GM23338 (cell line): ENCODE measurements around the gene TRIO. TPM values are rescaled to one million over a fixed set of nuclear protein-coding genes. Genes with fewer than 3 reads are reported as not detected.

ENCODE experiments used
- ATAC-seq: fragments of 200-7000 bp; cut with Tn5 transposase; 3 replicates; pipeline ENCODE4 v1.9.1; 2020
- DNase-seq: peaks from one replicate; pipeline ENCODE4 v3.0.0-alpha.2; 2015; ENCODE audit warnings: low spot score
- H2AFZ ChIP-seq: fragments of 200-600 bp; sonication (generic); 2 replicates; pipeline ENCODE4 v1.8.0; 2016; ENCODE audit warnings: antibody characterized with exemption, mild to moderate bottlenecking, moderate library complexity
- H3F3A ChIP-seq: fragments of 200-600 bp; sonication (generic); replicated peaks from 2 replicates; pipeline ENCODE4 v1.8.0; 2017; ENCODE audit warnings: antibody characterized with exemption, mixed run types, low read depth
- H3K27ac ChIP-seq: fragments of 200-600 bp; sonication (generic); 2 replicates; pipeline ENCODE4 v1.6.1; 2016; ENCODE audit warnings: low read depth
- H3K27me3 ChIP-seq: fragments of 200-600 bp; sonication (generic); 2 replicates; pipeline ENCODE4 v1.8.0; 2016; ENCODE audit warnings: mild to moderate bottlenecking, mixed run types, moderate library complexity; ENCODE audit not compliant: insufficient read depth
- H3K36me3 ChIP-seq: fragments of 200-600 bp; sonication (generic); 2 replicates; pipeline ENCODE4 v1.8.0; 2016; ENCODE audit warnings: mild to moderate bottlenecking; ENCODE audit not compliant: insufficient read depth
- H3K4me1 ChIP-seq: fragments of 200-600 bp; sonication (generic); 2 replicates; pipeline ENCODE4 v1.8.0; 2016; ENCODE audit warnings: mild to moderate bottlenecking, moderate library complexity; ENCODE audit not compliant: insufficient read depth
- H3K4me2 ChIP-seq: fragments of 200-600 bp; sonication (generic); 2 replicates; pipeline ENCODE4 v1.7.1; 2017; ENCODE audit warnings: mixed run types
- H3K4me3 ChIP-seq: fragments of 200-600 bp; sonication (generic); 2 replicates; pipeline ENCODE4 v1.6.1; 2016; ENCODE audit warnings: mixed run types
- H3K79me2 ChIP-seq: fragments of 200-600 bp; sonication (generic); replicated peaks from 2 replicates; pipeline ENCODE4 v1.8.0; 2017; ENCODE audit warnings: mild to moderate bottlenecking; ENCODE audit not compliant: insufficient read depth
- H3K9me2 ChIP-seq: fragments of 200-600 bp; sonication (generic); 2 replicates; pipeline ENCODE4 v1.8.0; 2017; ENCODE audit not compliant: insufficient read depth
- H4K20me1 ChIP-seq: fragments of 200-600 bp; sonication (generic); replicated peaks from 2 replicates; pipeline ENCODE4 v1.8.0; 2017; ENCODE audit warnings: mild to moderate bottlenecking; ENCODE audit not compliant: insufficient read depth
- H3K27ac Mint-ChIP-seq: 2 replicates; pipeline ENCODE4 v1.8.0; 2020; ENCODE audit warnings: inconsistent platforms, mild to moderate bottlenecking, moderate library complexity, mixed read lengths
- H3K27me3 Mint-ChIP-seq: 3 replicates; pipeline ENCODE4 v1.8.0; 2022; ENCODE audit warnings: low read depth, mild to moderate bottlenecking, moderate library complexity, mixed read lengths, inconsistent platforms; ENCODE audit not compliant: insufficient read depth, poor library complexity
- H3K36me3 Mint-ChIP-seq: 3 replicates; pipeline ENCODE4 v1.8.0; 2021; ENCODE audit warnings: low read depth, mild to moderate bottlenecking, inconsistent platforms, moderate library complexity, mixed read lengths
- H3K4me1 Mint-ChIP-seq: 3 replicates; pipeline ENCODE4 v1.8.0; 2020; ENCODE audit warnings: mild to moderate bottlenecking, inconsistent platforms, mixed read lengths
- H3K4me3 Mint-ChIP-seq: 3 replicates; pipeline ENCODE4 v1.8.0; 2021; ENCODE audit warnings: moderate library complexity, mild to moderate bottlenecking, inconsistent platforms, mixed read lengths
- H3K9me3 Mint-ChIP-seq: 3 replicates; pipeline ENCODE4 v1.8.0; 2020; ENCODE audit warnings: moderate library complexity, mild to moderate bottlenecking, inconsistent platforms, mixed read lengths
- CREB1 ChIP-seq: fragments of 250-450 bp; sonication (Bioruptor Pico); IDR thresholded peaks from 2 replicates; pipeline ENCODE4 v1.5.0; 2020; ENCODE audit warnings: low read depth, mild to moderate bottlenecking, moderate library complexity
- CTCF ChIP-seq, 2 experiments: fragments of 200-600 bp in 1 of 2; sonication (generic) in 1 of 2; conservative IDR thresholded peaks; 2 replicates each; pipeline versions ENCODE4 v1.5.1 to v1.6.1; 2016 to 2017; ENCODE audit warnings: antibody characterized with exemption in 2 of 2, low read depth in 2 of 2, mild to moderate bottlenecking in 2 of 2, moderate library complexity in 1 of 2
- ETS1 ChIP-seq: IDR thresholded peaks from 2 replicates; pipeline ENCODE4 v1.6.1; 2016; ENCODE audit warnings: antibody characterized with exemption
- EZH2 ChIP-seq: fragments of 200-600 bp; sonication (generic); IDR thresholded peaks from one replicate; pipeline ENCODE4 v1.8.0; 2017; ENCODE audit warnings: antibody characterized with exemption, mild to moderate bottlenecking, low read depth; ENCODE audit not compliant: unreplicated experiment
- EZH2phosphoT487 ChIP-seq: fragments of 200-600 bp; sonication (generic); IDR thresholded peaks from one replicate; pipeline ENCODE4 v1.8.1; 2018; ENCODE audit warnings: antibody characterized with exemption; ENCODE audit not compliant: unreplicated experiment
- JUNB ChIP-seq: IDR thresholded peaks from one replicate; pipeline ENCODE4 v1.6.1; 2016; ENCODE audit warnings: antibody characterized with exemption; ENCODE audit not compliant: unreplicated experiment
- NANOG ChIP-seq: IDR thresholded peaks from 2 replicates; pipeline ENCODE4 v1.6.1; 2016; ENCODE audit warnings: antibody characterized with exemption, borderline replicate concordance
- POLR2AphosphoS5 ChIP-seq: IDR thresholded peaks from 2 replicates; pipeline ENCODE4 v1.6.1; 2016; ENCODE audit warnings: antibody characterized with exemption, low read depth
- REST ChIP-seq: IDR thresholded peaks from one replicate; pipeline ENCODE4 v1.6.1; 2018; ENCODE audit warnings: antibody characterized with exemption; ENCODE audit not compliant: unreplicated experiment
- STAT1 ChIP-seq: IDR thresholded peaks from one replicate; pipeline ENCODE4 v1.6.1; 2016; ENCODE audit warnings: antibody characterized with exemption; ENCODE audit not compliant: unreplicated experiment
- ZNF114 ChIP-seq: fragments of 250-450 bp; sonication (Bioruptor Pico); IDR thresholded peaks from 2 replicates; pipeline ENCODE4 v1.5.0; 2020; ENCODE audit warnings: mild to moderate bottlenecking, moderate library complexity
- ZNF331 ChIP-seq: fragments of 250-450 bp; sonication (Bioruptor Pico); IDR thresholded peaks from 2 replicates; pipeline ENCODE4 v1.5.0; 2020; ENCODE audit warnings: low read depth, mild to moderate bottlenecking, moderate library complexity
- ZNF462 ChIP-seq: fragments of 250-450 bp; sonication (Bioruptor Pico); IDR thresholded peaks from 2 replicates; pipeline ENCODE4 v1.5.0; 2020; ENCODE audit warnings: mild to moderate bottlenecking, moderate library complexity
- polyA plus RNA-seq: library from polyadenylated mRNA; unstranded; fragments of >200 nt; fragmentation: Nextera tagmentation; extraction: Ambion mirVana; gene quantifications from 2 replicates; pipeline ENCODE4 v1.2.1, GENCODE V29; 2016
- total RNA-seq: library from RNA; depleted of rRNA; stranded (reverse); fragments of >200 nt; shearing (Covaris generic); gene quantifications from 2 replicates; pipeline ENCODE4 v1.2.3, GENCODE V29; 2014

TRIO gene
- total and polyA plus RNA-seq, 2 experiments from 2014 or later = 13.8 to 113 TPM

GRCh38 chr5:14526493-14526892, 383.4 kb downstream of the TRIO start:
- Histone ChIP-seq H4K20me1 (no peaks in the 10 kb centered on the region), H3K4me2 (no peak overlapping the region), H3K36me3 (no peaks in the 10 kb centered on the region), H3K27ac (no peak overlapping the region), H3K9me2 (no peaks in the 10 kb centered on the region), H3F3A (no peaks in the 10 kb centered on the region), H2AFZ (no peak overlapping the region), H3K4me1 (no peaks in the 10 kb centered on the region), H3K27me3 (no peaks in the 10 kb centered on the region), H3K79me2 (no peaks in the 10 kb centered on the region), H3K4me3 (no peak overlapping the region)
- no peaks in the 10 kb centered on the region for H3K36me3 Mint-ChIP-seq
- H3K27me3 Mint-ChIP-seq = peaks cover 5% of the 10 kb centered on the region
- H3K4me3 Mint-ChIP-seq = no peak overlapping the region
- TF ChIP-seq ETS1 (no peak), REST (no peak), ZNF462 (CRISPR knock-in tag) (no peak), ZNF114 (CRISPR knock-in tag) (no peak), ZNF331 (CRISPR knock-in tag) (no peak), STAT1 (no peak), CTCF (conservative IDR thresholded peaks at IDR 0.05; ENCODE audit: low read depth in 2 of 2) (no peak), EZH2 (no peak), CREB1 (no peak), EZH2phosphoT487 (no peak), NANOG (no peak), POLR2AphosphoS5 (no peak), JUNB (no peak)
- ATAC-seq (no peak), DNase-seq (no peak)
- H3K27ac Mint-ChIP-seq = no peak overlapping the region
- no peaks in the 10 kb centered on the region for H3K4me1 Mint-ChIP-seq
- H3K9me3 Mint-ChIP-seq = no peaks in the 10 kb centered on the region; the same call in 2 of the 3 replicates
